ENCODE measurements around the gene DNASE1L1.

Gene DNASE1L1

DNA sequence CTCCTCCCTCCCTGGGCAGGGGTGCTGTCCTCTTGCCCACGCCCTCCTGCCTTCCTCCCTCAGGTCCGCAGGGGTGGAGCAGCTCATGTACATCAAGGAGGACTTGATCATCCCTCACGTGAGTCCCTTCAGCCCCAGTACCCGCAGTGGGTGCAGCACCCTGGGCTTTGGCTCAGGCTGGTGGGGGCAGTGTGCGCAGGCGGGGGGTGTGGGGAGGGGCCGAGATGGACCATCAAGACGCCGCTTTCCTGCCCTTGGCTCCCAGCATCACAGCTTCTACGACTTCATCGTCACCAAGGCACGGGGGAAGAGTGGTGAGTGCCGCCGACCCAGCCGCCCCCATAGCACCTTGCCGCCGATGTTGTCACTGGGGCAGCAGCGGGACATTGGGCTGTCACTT lies 40.6 kb upstream of the DNASE1L1 start:
- TF ChIP-seq TEAD4 (IDR thresholded peaks at IDR 0.05) (no peak), CEBPB (IDR thresholded peaks at IDR 0.05) (no peak), ZBTB7A (IDR thresholded peaks at IDR 0.05; ENCODE audit: low read depth) (no peak), EGR1 (IDR thresholded peaks at IDR 0.05) (no peak), NFIC (IDR thresholded peaks at IDR 0.05) (no peak), RAD21 (IDR thresholded peaks at IDR 0.05; ENCODE audit: low read depth) (no peak), TAF1 (IDR thresholded peaks at IDR 0.05; ENCODE audit: low read depth) (no peak), REST (IDR thresholded peaks at IDR 0.05; ENCODE audit: low read depth) (no peak), CREB1 (IDR thresholded peaks at IDR 0.05; ENCODE audit: low read depth) (no peak), YY1 (IDR thresholded peaks at IDR 0.05; ENCODE audit: low read depth) (no peak), EP300 (IDR thresholded peaks at IDR 0.05; ENCODE audit: borderline replicate concordance) (no peak), FOXM1 (IDR thresholded peaks at IDR 0.05; ENCODE audit: borderline replicate concordance, low read depth) (no peak), USF1 (IDR thresholded peaks at IDR 0.05) (no peak), TCF12 (IDR thresholded peaks at IDR 0.05; ENCODE audit: low read depth) (no peak)
- TF ChIP-seq, protein P1, sequence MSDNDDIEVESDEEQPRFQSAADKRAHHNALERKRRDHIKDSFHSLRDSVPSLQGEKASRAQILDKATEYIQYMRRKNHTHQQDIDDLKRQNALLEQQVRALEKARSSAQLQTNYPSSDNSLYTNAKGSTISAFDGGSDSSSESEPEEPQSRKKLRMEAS (IDR thresholded peaks at IDR 0.05), result no peak

GRCh38 chrX:154448484-154448883 lies 39.4 kb upstream of the DNASE1L1 start:
- no peak for TF ChIP-seq ZBTB7A (IDR thresholded peaks at IDR 0.05; ENCODE audit: low read depth)
- no peak for TF ChIP-seq TCF12 (IDR thresholded peaks at IDR 0.05; ENCODE audit: low read depth)
- TF ChIP-seq NFIC (IDR thresholded peaks at IDR 0.05), result no peak
- TF ChIP-seq FOXM1 (IDR thresholded peaks at IDR 0.05; ENCODE audit: borderline replicate concordance, low read depth), result no peak
- TF ChIP-seq TEAD4 (IDR thresholded peaks at IDR 0.05), result no peak
- TF ChIP-seq, protein P1 (IDR thresholded peaks at IDR 0.05), result no peak
- TF ChIP-seq EP300 (IDR thresholded peaks at IDR 0.05; ENCODE audit: borderline replicate concordance), result no peak
- TF ChIP-seq USF1 (IDR thresholded peaks at IDR 0.05), result no peak

GRCh38 chrX:154446430-154446829 lies 37.4 kb upstream of the DNASE1L1 start:
- TF ChIP-seq TEAD4 (IDR thresholded peaks at IDR 0.05), result no peak
- no peak for TF ChIP-seq EP300 (IDR thresholded peaks at IDR 0.05; ENCODE audit: borderline replicate concordance)
- no peak for TF ChIP-seq CREB1 (IDR thresholded peaks at IDR 0.05; ENCODE audit: low read depth)
- TF ChIP-seq, protein P1 (IDR thresholded peaks at IDR 0.05), result no peak
- no peak for TF ChIP-seq TCF12 (IDR thresholded peaks at IDR 0.05; ENCODE audit: low read depth)
- no peak for TF ChIP-seq TAF1 (IDR thresholded peaks at IDR 0.05; ENCODE audit: low read depth)

GRCh38 chrX:154445776-154446175 lies 36.7 kb upstream of the DNASE1L1 start:
- TF ChIP-seq ZBTB7A (IDR thresholded peaks at IDR 0.05; ENCODE audit: low read depth) (no peak), TCF12 (IDR thresholded peaks at IDR 0.05; ENCODE audit: low read depth) (no peak), CEBPB (IDR thresholded peaks at IDR 0.05) (no peak), REST (IDR thresholded peaks at IDR 0.05; ENCODE audit: low read depth) (no peak), TEAD4 (IDR thresholded peaks at IDR 0.05) (no peak), RAD21 (IDR thresholded peaks at IDR 0.05; ENCODE audit: low read depth) (no peak), FOXM1 (IDR thresholded peaks at IDR 0.05; ENCODE audit: borderline replicate concordance, low read depth) (no peak), EGR1 (IDR thresholded peaks at IDR 0.05) (no peak), YY1 (IDR thresholded peaks at IDR 0.05; ENCODE audit: low read depth) (no peak), TAF1 (IDR thresholded peaks at IDR 0.05; ENCODE audit: low read depth) (no peak), EP300 (IDR thresholded peaks at IDR 0.05; ENCODE audit: borderline replicate concordance) (no peak), CREB1 (IDR thresholded peaks at IDR 0.05; ENCODE audit: low read depth) (no peak)

DNA sequence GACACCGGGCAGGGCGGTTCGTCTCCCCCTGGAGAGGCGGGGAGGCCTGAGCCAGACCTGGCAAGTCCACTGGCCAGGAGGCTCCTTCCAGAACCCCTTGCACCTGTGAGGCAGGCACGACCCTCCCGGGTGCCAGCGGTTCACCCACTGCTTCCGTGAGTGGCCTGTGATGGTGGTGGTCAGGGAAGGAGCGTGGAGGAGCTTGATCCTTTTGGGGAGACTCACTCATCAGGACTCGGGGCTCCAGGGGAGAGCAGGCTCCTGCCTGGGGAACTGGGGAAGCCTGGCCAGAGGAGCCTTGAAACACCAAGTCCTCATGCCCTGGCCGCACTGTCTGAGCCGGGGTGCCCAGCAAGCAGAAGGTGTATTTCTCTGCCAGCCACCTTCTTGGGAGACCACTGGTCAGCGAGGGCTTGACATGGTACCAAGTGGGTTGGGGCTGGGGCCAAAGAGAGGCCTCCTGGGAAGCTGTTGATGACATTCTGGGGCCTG lies 35.7 kb upstream of the DNASE1L1 start:
- no peak for TF ChIP-seq ZBTB7A (IDR thresholded peaks at IDR 0.05; ENCODE audit: low read depth)
- TF ChIP-seq USF1 (IDR thresholded peaks at IDR 0.05), result no peak
- no peak for TF ChIP-seq TAF1 (IDR thresholded peaks at IDR 0.05; ENCODE audit: low read depth)
- TF ChIP-seq, protein P1 (IDR thresholded peaks at IDR 0.05), result no peak
- TF ChIP-seq EP300 (IDR thresholded peaks at IDR 0.05; ENCODE audit: borderline replicate concordance), result no peak
- no peak for TF ChIP-seq NFIC (IDR thresholded peaks at IDR 0.05)
- TF ChIP-seq CEBPB (IDR thresholded peaks at IDR 0.05), result no peak
- no peak for TF ChIP-seq YY1 (IDR thresholded peaks at IDR 0.05; ENCODE audit: low read depth)
- TF ChIP-seq RAD21 (IDR thresholded peaks at IDR 0.05; ENCODE audit: low read depth), result no peak
- no peak for TF ChIP-seq FOXM1 (IDR thresholded peaks at IDR 0.05; ENCODE audit: borderline replicate concordance, low read depth)
- no peak for TF ChIP-seq REST (IDR thresholded peaks at IDR 0.05; ENCODE audit: low read depth)
- no peak for TF ChIP-seq TCF12 (IDR thresholded peaks at IDR 0.05; ENCODE audit: low read depth)
- TF ChIP-seq EGR1 (IDR thresholded peaks at IDR 0.05), result no peak
- no peak for TF ChIP-seq CREB1 (IDR thresholded peaks at IDR 0.05; ENCODE audit: low read depth)
- TF ChIP-seq TEAD4 (IDR thresholded peaks at IDR 0.05), result no peak

Data from Ishikawa (cell line).